HG02588 (cell line): ENCODE results near the gene VTI1A.
"Not testable (repeated sequence)": the region's sequence is repeated elsewhere in the genome, so short reads cannot be mapped to it uniquely, and the experiment has no call there.

Source experiments
- ATAC-seq: cut with Tn5 transposase; IDR thresholded peaks from one replicate; pipeline ENCODE4 v1.9.1; 2021; ENCODE audit warnings: mild to moderate bottlenecking, moderate library complexity; ENCODE audit not compliant: unreplicated experiment

VTI1A gene

DNA sequence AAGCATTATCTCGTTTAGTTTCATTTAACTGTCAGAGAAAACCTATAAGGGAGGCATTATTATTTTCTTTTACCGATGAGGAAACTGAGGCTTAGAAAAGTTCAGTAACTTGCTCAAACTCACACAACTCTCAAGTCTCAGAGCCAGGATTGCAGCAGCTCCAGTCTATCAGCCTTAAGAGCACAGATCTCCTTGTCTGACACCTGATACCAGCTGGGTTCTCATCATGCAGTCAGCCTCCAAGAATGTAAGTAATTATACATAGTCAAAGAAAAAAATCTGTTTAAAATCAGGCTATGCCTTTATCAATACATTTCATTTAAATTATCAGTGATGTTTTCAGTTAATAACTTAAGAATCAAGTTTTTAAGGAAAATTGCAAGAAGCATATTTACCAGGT is 266.4 kb downstream of the VTI1A start:
- no peak for ATAC-seq

DNA sequence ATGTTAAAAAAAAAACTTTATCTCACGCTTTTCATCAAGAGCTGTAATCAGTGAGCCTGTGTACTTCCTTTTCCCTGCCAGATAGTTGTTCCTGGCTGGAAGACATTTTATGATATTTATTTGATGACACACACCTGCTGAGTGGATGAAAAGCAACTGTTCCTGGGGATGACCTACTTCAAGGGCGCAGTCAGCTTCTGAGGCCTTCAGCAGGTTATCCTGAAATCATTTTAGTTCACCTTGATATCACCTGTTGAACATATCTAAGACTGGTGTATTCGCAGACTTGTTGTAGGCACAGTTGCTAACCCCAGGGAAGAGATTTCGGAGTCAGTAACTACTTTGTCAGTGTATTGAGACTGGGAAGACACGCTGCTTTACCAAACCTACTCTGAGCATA is 268.6 kb downstream of the VTI1A start:
- ATAC-seq, result no peak

DNA sequence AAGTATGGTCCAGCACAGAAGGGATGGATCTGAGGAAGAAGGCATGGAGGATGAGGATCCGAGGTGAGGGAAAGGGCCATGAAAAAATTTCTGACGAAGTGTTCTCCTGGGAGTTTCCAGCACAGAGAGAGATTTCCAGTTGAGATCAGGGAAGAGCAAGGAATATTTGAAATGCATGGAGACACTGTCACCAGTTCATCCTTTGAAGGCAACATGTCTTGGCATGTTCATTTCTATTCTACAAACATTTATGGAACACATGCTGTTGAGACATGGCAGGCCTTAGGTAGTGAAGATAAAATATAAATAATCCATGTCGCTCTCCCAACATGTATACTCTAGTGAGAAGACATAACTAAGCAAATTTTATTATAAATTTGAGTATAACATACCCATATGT is 269.1 kb downstream of the VTI1A start:
- no peak for ATAC-seq

DNA sequence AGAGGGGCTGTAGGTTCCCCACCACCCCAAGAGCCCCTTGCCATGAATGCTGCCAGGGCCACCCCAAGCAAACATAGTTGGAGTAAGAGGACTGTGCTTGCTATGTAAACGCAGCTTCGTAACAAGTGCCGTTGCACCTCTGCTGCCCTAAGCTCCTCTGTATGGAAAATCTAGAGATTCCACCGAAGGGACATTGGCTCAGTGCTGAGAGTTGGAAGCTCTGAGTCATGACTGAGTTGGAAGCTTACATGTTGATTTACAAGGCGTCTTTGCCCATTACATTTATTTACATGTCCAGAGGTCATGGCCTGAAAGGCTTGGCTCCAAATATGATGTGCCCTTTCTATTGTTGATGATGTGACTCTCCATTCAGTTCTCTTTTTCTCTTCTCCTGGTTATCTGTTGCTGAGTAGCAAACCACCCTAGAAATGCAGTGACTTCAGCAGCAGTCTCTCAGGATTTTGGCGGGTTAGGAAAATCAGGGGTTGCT is 270.0 kb downstream of the VTI1A start:
- ATAC-seq, result no peak

DNA sequence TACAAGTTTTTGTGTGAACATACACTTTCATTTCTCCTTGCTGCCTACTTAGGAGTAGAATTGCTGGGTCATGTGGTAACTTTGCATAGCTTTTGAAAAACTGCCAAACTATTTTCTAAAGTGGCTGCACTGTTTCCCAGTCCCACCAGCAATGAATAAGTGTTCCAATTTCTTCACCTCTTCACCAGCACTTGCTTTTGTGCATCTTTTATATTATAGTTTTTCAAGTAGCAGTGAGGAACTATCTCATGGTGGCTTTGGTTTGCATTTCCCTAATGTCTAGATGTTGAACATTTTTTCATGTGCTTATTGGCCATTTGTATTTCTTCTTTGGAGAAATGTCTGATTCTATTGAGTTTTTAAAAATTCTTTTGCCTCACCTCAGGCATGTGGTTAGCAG is 273.2 kb downstream of the VTI1A start:
- ATAC-seq, result no peak

DNA sequence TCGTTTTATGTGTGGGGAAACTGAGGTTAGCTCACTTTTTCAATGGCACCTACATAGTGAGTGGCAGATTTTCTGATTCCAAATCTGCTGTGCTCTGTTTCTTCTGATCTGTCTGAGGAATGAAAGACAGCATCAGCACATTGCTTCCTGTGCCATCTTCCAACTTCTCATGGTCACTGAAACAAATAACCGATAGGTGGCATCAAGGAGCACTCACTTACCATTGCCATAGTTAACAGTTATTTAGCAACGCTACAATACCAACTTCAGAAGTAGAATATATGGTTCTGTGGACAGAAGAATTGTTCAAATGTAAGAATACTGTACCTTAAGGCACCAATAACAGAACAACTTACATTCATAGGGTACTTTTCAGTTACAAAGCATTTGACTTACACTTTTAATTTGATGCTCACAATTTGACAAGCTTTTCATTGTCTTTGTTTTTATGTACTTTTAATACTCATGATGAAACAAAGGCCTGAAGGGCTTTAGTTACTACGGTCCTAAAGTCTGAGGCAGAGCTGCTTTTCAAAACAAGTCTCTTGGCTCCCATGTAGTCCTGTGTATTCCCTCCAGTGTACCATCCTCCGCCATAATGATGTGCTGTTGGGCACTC is 274.2 kb downstream of the VTI1A start:
- ATAC-seq, result no peak

DNA sequence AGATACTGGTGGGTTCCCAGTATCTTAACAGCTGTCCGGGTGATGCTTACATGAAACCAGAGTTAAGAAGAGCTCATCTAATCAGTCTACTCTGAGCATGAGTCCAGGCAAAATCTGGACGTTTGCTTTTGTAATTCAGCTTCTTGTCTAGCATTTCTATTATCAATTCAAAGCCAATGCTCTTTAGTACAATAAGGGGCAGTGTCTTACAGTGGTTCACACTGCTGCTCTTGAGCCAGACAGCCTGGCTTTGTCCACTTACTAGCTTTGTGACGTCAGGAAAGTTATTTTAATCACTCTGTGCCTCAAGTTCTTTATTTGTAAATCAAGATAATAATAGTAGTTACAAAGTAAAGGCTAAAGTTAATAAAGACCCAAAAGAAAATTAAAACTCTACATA is 275.7 kb downstream of the VTI1A start:
- ATAC-seq, result no peak

DNA sequence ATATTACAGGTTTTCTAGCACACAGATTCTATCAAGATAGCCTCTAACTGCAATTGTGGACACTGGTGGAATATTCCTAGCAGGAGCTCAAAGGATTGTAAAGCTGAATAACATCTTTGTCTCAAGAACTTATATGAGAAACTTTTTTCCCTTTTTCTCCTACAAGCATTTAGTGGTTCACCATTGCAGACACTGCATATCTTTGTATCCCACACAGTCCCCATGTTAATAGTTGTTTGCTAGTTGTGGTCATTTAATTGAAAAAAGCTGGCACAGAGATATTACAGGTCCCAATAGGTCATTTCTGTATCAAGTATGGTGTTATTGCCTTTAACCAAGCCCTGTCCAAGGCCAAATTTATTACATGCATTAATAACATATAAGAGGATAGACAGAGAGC is 276.9 kb downstream of the VTI1A start:
- ATAC-seq, result no peak

DNA sequence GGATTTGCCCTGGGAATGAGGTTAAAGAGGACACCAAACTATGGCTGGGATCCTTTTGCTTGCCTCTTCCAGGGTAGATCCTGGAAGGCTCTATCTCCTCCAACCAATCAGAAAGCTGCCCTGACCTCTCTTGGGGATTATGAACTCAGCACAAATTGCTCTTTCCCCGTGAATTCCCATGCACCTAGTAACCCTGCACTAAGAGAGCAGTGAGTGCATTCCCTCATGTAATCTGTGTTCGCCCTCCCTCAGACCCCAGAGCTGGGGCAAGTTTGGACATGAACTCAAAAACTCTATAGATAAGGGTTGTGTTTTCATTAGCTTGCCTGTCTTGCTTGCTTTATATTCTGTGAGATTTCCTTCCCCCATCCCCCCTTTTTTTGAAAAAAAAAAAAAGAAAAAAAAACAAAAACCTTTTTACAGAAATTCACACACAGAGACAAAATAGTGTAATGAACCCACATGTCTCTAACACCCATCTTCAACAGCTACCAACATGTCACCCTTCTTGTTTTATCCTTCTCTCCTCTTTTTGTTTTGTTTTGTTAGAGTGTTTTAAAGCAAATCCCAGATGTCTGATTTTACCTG is 277.5 kb downstream of the VTI1A start:
- ATAC-seq, result no peak

DNA sequence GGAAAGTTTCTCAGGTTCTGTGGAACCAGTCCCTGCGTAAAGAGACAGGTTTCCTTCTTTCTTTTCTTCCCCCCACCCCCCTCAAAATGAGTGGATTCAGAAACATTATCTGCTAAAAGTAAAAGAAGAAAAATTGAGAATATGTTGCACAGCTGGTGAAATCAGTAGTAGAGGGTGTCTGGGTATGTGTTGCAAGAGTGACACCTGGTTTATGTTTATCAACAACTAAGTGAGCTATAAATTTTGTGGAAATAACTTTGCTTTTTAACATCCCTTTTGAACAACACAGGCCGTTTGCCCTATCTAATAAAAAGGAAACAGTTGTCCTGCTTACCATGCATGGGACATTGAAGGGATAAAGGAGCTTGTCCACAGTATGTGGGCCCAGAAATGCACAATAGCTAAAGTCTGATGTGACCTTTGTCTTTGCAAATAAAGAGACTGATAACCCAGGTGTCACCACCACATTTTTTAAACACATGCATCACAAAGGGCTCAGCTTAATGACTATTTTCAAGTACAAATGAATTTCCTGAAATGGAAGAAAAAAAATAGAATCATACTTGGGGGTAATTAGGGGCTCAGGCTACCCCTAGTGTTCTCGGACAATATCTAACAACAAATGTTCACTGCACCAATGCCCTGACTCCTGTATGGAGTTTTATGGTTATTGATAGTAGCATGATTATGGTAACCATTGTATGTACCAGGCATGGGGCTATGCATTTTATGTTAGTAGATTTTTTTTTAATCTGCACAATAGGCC is 281.3 kb downstream of the VTI1A start:
- ATAC-seq, result no peak

DNA sequence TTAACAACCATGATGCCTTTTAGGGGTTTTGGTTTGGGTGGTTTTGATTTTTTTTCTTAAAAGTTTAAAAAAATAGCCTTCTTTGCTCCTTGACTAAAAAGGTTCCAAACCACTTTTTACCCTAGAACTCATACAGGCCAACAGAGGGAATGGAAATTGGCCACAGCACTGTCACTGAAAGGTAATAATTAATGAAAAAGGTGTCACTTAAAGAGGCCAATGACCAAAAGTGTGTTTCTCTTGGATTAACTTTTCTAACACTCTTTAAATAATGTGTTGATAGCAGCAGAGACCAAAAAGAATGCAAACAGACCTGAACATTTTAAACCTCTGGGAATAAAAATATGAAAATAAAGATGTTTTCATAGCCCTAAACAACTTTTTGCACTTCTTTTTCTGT is 282.0 kb downstream of the VTI1A start:
- ATAC-seq, result no peak

DNA sequence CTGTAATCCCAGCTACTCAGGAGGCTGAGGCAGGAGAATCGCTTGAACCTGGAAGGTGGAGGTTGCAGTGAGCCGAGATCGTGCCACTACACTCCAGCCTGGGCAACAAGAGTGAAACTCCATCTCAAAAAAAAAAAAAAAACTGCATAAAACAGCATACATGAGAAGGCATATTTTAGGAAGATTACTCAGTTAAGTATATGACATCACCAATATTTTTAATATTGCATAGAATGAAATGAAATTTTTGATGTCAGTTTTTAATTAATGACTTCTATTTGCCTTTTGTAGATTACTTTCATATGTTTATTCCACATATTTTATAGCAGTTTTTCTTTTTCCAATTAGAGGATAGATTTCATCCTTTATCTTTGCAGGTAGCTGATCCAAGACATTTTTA is 284.4 kb downstream of the VTI1A start:
- ATAC-seq, result not testable (repeated sequence)

DNA sequence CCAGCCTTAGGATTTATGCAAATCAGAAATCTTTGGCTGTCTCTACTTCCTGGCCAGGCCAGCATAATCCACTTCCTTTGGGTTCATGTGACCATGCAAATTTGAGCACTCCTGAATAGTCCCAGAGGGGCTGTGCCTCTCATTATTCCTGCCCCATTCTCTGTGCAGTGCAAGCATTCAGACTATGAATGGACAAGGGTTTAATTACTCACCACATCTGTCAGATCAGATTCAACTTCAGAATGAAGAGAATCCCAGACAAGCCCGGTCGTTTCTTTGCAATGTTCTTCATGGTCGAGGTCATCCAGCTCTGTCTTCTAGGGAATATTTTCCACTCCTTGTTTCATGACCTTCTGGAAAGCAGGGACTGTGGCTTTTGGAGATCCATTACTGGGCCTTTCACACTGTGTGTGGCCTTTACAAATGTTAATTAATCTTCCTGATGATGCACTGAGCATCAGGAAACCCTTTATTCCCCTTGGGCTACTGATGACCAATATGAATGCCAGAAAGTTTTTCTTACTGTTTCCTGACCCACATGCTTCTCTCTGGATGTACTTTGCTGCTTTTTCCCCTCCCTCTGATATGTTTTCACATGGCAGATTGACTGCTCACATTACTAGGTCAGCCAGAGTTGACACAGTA is 285.4 kb downstream of the VTI1A start:
- ATAC-seq, result no peak

DNA sequence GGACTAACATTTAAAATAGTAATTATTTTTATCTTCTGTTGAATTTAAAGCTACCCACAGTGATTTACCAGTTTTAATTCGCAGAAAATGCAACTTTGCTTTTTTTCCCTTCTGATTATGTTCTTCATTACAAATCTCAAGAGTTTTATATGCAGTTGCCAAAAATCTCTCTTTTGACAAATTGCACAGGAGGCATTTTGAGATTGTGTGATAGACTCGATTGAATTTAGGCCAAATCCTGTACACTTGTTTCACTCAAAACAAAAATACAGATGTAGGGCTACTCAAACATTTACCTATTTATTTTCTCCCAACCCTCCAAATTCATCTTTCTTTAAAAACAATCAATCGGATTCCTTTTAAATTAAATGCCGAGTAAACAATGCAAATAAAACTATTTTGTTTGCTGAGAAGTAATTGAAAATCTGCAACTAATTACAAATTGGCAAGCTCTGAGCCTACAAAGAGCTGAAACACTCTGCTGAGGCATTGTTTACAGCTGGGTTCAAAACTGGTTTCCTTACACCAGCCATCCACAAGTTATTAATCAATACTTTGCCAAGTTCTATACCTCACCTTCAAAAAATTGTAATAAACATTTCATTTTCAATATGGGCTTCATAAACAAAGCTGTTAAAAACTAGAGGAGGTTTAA is 288.2 kb downstream of the VTI1A start:
- no peak for ATAC-seq

DNA sequence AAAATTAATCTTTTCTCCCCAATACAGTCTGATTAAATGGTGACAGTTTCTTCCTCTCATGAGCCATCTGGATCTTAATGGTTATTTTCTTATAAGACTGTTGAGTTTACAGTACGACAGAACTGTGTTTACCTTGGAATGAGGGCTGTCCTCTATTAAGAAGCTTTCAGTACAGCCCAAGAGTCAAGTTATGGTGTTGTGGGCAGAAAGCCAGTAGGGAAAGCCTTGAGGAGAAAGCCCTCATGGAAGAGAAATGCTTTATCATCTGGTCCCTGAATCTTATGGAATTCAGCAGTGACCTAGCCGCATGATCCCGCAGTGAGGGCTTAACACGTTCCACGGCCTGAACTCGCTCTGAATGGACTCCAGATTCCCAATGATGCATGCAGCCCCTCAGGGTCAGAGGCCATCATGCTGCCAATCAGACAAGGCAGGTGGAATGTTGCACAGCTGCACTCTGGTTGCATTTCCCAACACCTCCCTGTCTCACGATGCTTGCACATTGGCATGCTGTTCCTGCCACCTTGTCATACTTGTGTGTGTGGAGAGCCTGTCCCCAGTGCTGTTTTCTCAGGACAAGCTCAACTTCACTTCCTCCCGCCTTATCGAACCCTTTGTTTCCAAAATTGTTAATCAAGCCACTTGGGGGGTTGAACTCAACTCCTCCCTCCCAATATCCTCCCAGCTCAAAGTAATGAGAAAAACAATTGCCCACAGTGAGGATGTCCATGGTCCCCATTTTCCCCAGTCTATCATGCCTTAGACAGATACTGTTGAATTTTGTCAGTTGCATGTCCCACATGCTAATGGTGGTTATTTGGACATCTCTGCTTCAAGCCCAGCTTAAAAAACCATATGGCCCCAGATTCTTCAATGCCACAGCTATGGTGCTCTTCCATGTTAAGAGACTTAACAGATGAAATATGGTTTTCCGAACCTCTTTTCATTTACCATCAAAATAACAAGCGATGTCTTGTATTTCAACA is 291.9 kb downstream of the VTI1A start:
- ATAC-seq, result no peak

DNA sequence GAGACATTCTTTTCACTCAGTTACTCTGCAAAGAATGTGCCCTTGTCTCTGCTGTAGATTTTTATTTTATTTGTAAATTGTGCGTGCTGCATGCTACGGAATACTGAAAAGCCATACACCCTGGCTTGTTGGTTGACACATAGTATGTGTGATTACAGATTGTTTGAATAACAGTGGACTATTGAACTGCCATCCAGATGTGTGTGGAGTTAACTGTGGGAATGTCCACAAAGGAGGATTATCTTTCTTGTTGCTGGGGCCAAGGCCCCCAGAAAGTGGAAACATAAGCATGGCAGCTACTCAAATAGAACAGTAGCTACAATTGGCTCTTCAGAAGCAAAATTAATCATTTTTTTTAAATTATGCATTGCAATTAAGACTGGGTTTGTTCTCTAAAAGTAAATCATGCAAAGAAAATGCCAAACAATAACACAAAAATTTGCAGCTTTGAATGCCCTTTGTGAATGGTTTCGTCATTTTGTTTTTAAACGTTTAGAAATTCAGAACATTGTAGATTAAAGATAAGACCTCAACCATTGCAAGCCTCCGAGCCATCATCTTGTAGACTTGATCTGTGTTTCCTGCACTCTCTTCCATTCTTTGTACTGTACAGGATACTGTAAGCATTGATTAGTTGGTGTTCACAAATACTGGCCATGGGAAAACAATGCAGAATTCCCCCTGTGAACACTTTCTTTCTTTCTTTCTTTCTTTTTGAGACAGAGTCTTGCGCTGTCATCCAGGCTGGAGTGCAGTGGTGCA is 292.8 kb downstream of the VTI1A start:
- ATAC-seq, result no peak

DNA sequence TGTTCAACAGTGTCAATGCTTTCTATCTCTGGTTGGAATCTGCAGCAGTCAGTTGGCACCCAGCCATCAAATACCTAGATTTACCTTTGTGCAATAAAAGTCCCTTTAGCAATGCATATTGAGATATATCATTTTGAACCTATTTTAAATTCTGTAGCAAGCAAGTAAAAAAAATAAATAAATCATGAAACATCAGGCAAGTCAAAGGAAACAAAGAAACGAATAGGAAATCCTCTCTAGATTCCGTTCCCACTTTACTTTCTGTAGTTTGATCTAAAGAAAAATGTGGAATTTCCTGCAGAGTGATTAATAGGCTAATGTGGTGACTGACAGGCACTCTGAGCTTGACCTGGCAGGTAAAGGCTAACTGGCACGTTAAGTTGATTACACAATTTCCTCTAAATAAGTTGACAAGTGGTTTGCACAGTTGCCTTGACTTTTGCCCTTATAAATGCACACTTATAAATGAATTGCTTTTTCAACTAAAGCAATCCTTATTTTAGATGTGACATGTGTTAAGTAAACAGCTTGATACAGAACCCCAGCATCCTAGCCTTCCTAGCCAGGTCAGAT is 294.9 kb downstream of the VTI1A start:
- no peak for ATAC-seq

DNA sequence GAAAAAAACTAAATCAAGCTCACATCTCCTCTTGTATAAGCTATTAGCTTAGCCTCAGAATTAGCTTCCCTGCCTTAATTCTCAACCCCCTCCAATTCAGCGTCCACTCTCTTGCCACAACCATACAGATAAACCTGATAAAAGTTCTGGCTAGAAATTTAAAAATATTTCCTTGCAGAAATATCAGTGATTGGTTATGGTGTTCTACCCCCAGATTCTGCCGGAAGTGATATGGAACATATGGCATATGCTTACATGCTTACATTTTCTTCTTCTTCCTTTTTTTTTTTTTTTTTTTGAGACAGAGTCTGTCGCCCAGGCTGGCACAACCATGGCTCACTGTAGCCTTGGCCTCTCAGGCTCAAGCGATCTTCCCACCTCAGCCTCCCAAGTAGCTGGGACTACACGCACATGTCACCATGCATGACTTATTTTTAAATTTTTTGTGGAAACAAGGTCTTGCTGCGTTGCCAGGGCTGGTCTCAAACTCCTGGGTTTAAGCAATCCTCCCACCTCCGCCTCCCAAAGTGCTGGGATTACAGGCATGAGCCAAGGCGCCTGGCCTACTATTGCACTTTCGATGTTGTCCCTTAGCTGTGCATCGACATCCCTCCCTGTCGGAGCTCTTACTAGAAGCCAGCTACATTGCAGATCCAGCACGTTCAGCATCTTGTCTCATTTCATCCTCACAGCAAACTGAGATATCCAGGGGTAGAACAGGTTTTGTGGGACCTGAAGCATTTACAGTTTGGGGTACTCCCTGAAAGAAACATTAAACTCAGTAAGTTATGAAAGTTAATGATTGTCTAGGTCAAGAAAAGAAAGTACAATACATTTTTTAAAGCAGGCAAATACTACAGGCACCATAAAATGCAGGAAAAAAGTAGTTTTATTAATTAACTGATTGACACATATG is 297.4 kb downstream of the VTI1A start:
- no peak for ATAC-seq
